H1 (cell line): ENCODE measurements around the gene USP3. TPM values are rescaled to one million over a fixed set of nuclear protein-coding genes. Genes with fewer than 3 reads are reported as not detected.

ENCODE experiments used
- CTCF ChIA-PET: fragments of 300-600 bp; sonication (Branson Sonifier 250); formaldehyde crosslinking; loops from one replicate; lab custom pipeline; 2021; ENCODE audit not compliant: partially characterized antibody; lab: Charles Lee
- POLR2A ChIA-PET: fragments of 300-600 bp; sonication (Branson Sonifier 250); formaldehyde crosslinking; loops from one replicate; lab custom pipeline; 2021; ENCODE audit warnings: inconsistent platforms; ENCODE audit not compliant: partially characterized antibody; lab: Charles Lee
- DNase-seq, 2 experiments: peaks; one replicate each; pipeline versions ENCODE4 v3.0.0 to v3.0.0-alpha.2; 2010 to 2022; ENCODE audit warnings: low spot score in 2 of 2, low read depth in 1 of 2, mixed read lengths in 1 of 2
- FAIRE-seq: peaks from 2 replicates; lab custom pipeline; 2011; peaks lifted over from hg19 to GRCh38; lab: Jason Lieb, UNC
- H2AFZ ChIP-seq: 2 replicates; pipeline ENCODE4 v1.8.1; 2012; ENCODE audit warnings: low read length, inconsistent platforms
- H2AK5ac ChIP-seq: 2 replicates; pipeline ENCODE4 v1.6.1; 2013; ENCODE audit warnings: low read depth, low read length
- H2BK120ac ChIP-seq: replicated peaks from 2 replicates; pipeline ENCODE3; 2013; ENCODE audit warnings: low read depth, low read length, inconsistent platforms
- H2BK12ac ChIP-seq: 2 replicates; pipeline ENCODE4 v1.6.1; 2013; ENCODE audit warnings: low read depth, low read length
- H2BK15ac ChIP-seq: 2 replicates; pipeline ENCODE4 v1.6.1; 2013; ENCODE audit warnings: low read length
- H2BK20ac ChIP-seq: 2 replicates; pipeline ENCODE4 v1.6.1; 2013; ENCODE audit warnings: low read length
- H2BK5ac ChIP-seq: 2 replicates; pipeline ENCODE4 v1.6.1; 2013; ENCODE audit warnings: low read depth, low read length
- H3K14ac ChIP-seq: 2 replicates; pipeline ENCODE4 v1.6.1; 2013; ENCODE audit warnings: inconsistent platforms; ENCODE audit not compliant: insufficient read length
- H3K18ac ChIP-seq: 2 replicates; pipeline ENCODE4 v1.6.1; 2013; ENCODE audit warnings: low read length; ENCODE audit errors: extremely low read depth
- H3K23ac ChIP-seq: 2 replicates; pipeline ENCODE4 v1.6.1; 2013; ENCODE audit warnings: inconsistent platforms; ENCODE audit not compliant: insufficient read length
- H3K23me2 ChIP-seq: 2 replicates; pipeline ENCODE4 v1.6.1; 2013; ENCODE audit warnings: low read depth, low read length
- H3K27ac ChIP-seq: 2 replicates; pipeline ENCODE4 v1.6.1; 2011; ENCODE audit warnings: low read depth, low read length, inconsistent platforms
- H3K27me3 ChIP-seq, 4 experiments: replicated peaks in 1 of 4; 1 replicate in 1 of 4; 2 replicates in 3 of 4; pipeline versions ENCODE4 v1.6.1 to v1.8.1; 2011 to 2013; ENCODE audit warnings: low read length in 3 of 4, mild to moderate bottlenecking in 3 of 4, inconsistent platforms in 2 of 4, mixed read lengths in 2 of 4, moderate library complexity in 1 of 4; ENCODE audit not compliant: control insufficient read depth in 3 of 4, insufficient read depth in 3 of 4; ENCODE audit errors: extremely low read depth in 1 of 4
- H3K36me3 ChIP-seq, 4 experiments: 2 replicates each; pipeline versions ENCODE4 v1.6.1 to v1.8.1; 2011 to 2013; ENCODE audit warnings: mild to moderate bottlenecking in 4 of 4, low read length in 3 of 4, moderate library complexity in 2 of 4, control low read depth in 1 of 4, inconsistent platforms in 1 of 4; ENCODE audit not compliant: insufficient read depth in 4 of 4, control insufficient read depth in 2 of 4
- H3K4ac ChIP-seq: replicated peaks from 2 replicates; pipeline ENCODE3; 2013; ENCODE audit warnings: low read length, low read depth, mixed read lengths, inconsistent platforms; ENCODE audit not compliant: insufficient read length
- H3K4me1 ChIP-seq, 4 experiments: replicated peaks in 1 of 4; 1 replicate in 1 of 4; 2 replicates in 3 of 4; pipeline versions ENCODE4 v1.6.1 to v1.8.1; 2011 to 2013; ENCODE audit warnings: low read length in 3 of 4, inconsistent platforms in 2 of 4, mixed read lengths in 1 of 4; ENCODE audit not compliant: insufficient read depth in 4 of 4, control insufficient read depth in 3 of 4
- H3K4me2 ChIP-seq, 2 experiments: 2 replicates each; pipeline versions ENCODE4 v1.6.1 to v1.8.1; 2011 to 2013; ENCODE audit warnings: low read depth in 2 of 2, low read length in 2 of 2, control low read depth in 1 of 2, inconsistent platforms in 1 of 2, mild to moderate bottlenecking in 1 of 2; ENCODE audit not compliant: insufficient read depth in 1 of 2
- H3K4me3 ChIP-seq, 4 experiments: fragments of 200-600, 300-600 bp in 1 of 4; sonication (generic), shearing (Covaris generic), sonication (Bioruptor Twin) in 1 of 4; 2 replicates each; pipeline versions ENCODE4 v1.5.1 to v1.8.1; 2011 to 2016; ENCODE audit warnings: low read length in 4 of 4, low read depth in 3 of 4, control low read depth in 2 of 4, inconsistent platforms in 2 of 4, mild to moderate bottlenecking in 2 of 4, mixed read lengths in 1 of 4, moderate library complexity in 1 of 4; ENCODE audit not compliant: insufficient read depth in 2 of 4; ENCODE audit errors: extremely low read depth in 1 of 4
- H3K56ac ChIP-seq: replicated peaks from 2 replicates; pipeline ENCODE3; 2013; ENCODE audit warnings: low read depth, mild to moderate bottlenecking, mixed read lengths, low read length, inconsistent platforms; ENCODE audit not compliant: insufficient read length
- H3K79me1 ChIP-seq: 2 replicates; pipeline ENCODE4 v1.6.1; 2013; ENCODE audit warnings: low read depth, low read length, control low read depth
- H3K79me2 ChIP-seq, 2 experiments: 2 replicates each; pipeline versions ENCODE4 v1.6.1 to v1.8.1; 2012 to 2013; ENCODE audit warnings: low read length in 2 of 2, mild to moderate bottlenecking in 2 of 2, inconsistent platforms in 1 of 2; ENCODE audit not compliant: insufficient read depth in 2 of 2, control insufficient read depth in 1 of 2
- H3K9ac ChIP-seq, 4 experiments: replicated peaks in 1 of 4; 1 replicate in 1 of 4; 2 replicates in 3 of 4; pipeline versions ENCODE4 v1.6.1 to v1.8.1; 2011 to 2013; ENCODE audit warnings: low read depth in 3 of 4, low read length in 3 of 4, control low read depth in 2 of 4, mild to moderate bottlenecking in 2 of 4, moderate library complexity in 2 of 4, inconsistent platforms in 1 of 4; ENCODE audit errors: extremely low read depth in 1 of 4
- H3K9me3 ChIP-seq, 2 experiments: 2 replicates each; pipeline versions ENCODE4 v1.6.1 to v1.8.1; 2012 to 2013; ENCODE audit warnings: mild to moderate bottlenecking in 2 of 2, moderate library complexity in 2 of 2, control low read depth in 1 of 2, inconsistent platforms in 1 of 2, low read depth in 1 of 2, low read length in 1 of 2, mixed read lengths in 1 of 2; ENCODE audit not compliant: insufficient read depth in 2 of 2
- H4K20me1 ChIP-seq, 2 experiments: replicated peaks in 1 of 2; 2 replicates each; pipeline versions ENCODE3 to v1.8.1; 2011 to 2013; ENCODE audit warnings: inconsistent platforms in 2 of 2, low read length in 2 of 2, mild to moderate bottlenecking in 1 of 2; ENCODE audit not compliant: insufficient read depth in 2 of 2, control insufficient read depth in 1 of 2
- H4K5ac ChIP-seq: 2 replicates; pipeline ENCODE4 v1.6.1; 2013; ENCODE audit warnings: low read length, low read depth, mixed read lengths, inconsistent platforms; ENCODE audit not compliant: insufficient read length
- H4K8ac ChIP-seq: 2 replicates; pipeline ENCODE4 v1.8.0; 2013; ENCODE audit warnings: mild to moderate bottlenecking, moderate library complexity, low read length, inconsistent platforms; ENCODE audit not compliant: insufficient read depth; ENCODE audit errors: extremely low read depth
- H4K91ac ChIP-seq: replicated peaks from 2 replicates; pipeline ENCODE3; 2013; ENCODE audit warnings: low read length, mixed read lengths, inconsistent platforms; ENCODE audit not compliant: insufficient read length
- BCL11A ChIP-seq, 2 experiments: IDR thresholded peaks; one replicate each; pipeline ENCODE4 v1.6.1; 2011; ENCODE audit warnings: low read depth in 2 of 2, low read length in 2 of 2, mild to moderate bottlenecking in 2 of 2
- EGR1 ChIP-seq: IDR thresholded peaks from 2 replicates; pipeline ENCODE4 v1.6.1; 2011; ENCODE audit warnings: low read depth, low read length, borderline replicate concordance
- GABPA ChIP-seq: IDR thresholded peaks from 2 replicates; pipeline ENCODE4 v1.6.1; 2011; ENCODE audit warnings: mild to moderate bottlenecking, low read length, moderate library complexity, borderline replicate concordance; ENCODE audit not compliant: insufficient read depth
- KDM1A ChIP-seq: fragments of 200-600, 300-600 bp; sonication (generic); IDR thresholded peaks from 2 replicates; pipeline ENCODE4 v1.7.1; 2016; ENCODE audit warnings: mild to moderate bottlenecking, low read length, borderline replicate concordance
- MAFK ChIP-seq: IDR thresholded peaks from 2 replicates; pipeline ENCODE4 v1.6.1; 2012; ENCODE audit warnings: low read depth, mild to moderate bottlenecking, improper control_type of control experiment, low read length
- POLR2A ChIP-seq, 2 experiments: IDR thresholded peaks; 1 replicate in 1 of 2; 2 replicates in 1 of 2; pipeline ENCODE4 v1.6.1; 2011; ENCODE audit warnings: low read depth in 2 of 2, low read length in 2 of 2, mild to moderate bottlenecking in 2 of 2; ENCODE audit errors: control extremely low read depth in 1 of 2
- RBBP5 ChIP-seq: IDR thresholded peaks from 2 replicates; pipeline ENCODE4 v1.7.1; 2012; ENCODE audit warnings: low read depth, mild to moderate bottlenecking, inconsistent platforms, low read length, moderate library complexity, borderline replicate concordance
- polyA plus RNA-seq, 7 experiments: library from polyadenylated mRNA; depleted of rRNA in 3 of 7; stranded (reverse) in 5 of 7; unstranded in 2 of 7; fragments of >200 nt in 5 of 7; fragments of 200-250 nt in 2 of 7; gene quantifications; 1 replicate in 5 of 7; 2 replicates in 1 of 7; 4 replicates in 1 of 7; pipeline versions ENCODE4 v1.2.1 to v1.2.3, GENCODE V29; 2011 to 2013; ENCODE audit warnings: missing spikeins in 2 of 7, mixed read lengths in 2 of 7
- total RNA-seq: library from RNA; stranded (reverse); fragmentation: NEBNext Ultra II Directional; extraction: Animal tissue kit (Norgen Biotek cat#: 25700); gene quantifications from 2 replicates; pipeline ENCODE4 v1.2.1, GENCODE V29; 2021

The USP3 gene
- total and polyA plus RNA-seq, 2 of the 8 experiments (the other 6 are each of a cell fraction or from before 2014, with no cell fraction given) = 15.5 to 16.2 TPM

DNA sequence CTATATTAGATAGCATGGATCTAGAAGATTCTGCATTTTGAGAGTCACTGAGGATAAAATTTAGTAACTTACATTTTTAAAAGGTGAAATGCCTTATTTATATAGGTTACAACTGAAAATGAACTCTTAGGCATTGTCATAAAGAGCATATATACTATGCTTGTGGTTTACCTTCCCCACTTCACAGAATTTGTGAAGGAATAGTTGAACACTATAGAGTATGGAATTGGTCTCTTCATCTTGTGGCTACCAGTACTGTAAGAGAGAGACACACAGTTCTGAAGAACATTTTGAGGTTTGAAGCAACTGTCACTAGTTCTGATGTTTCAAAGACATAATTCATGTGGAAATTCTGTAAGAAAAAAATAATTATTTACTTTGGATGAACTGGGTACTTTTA, 51.1 kb downstream of the USP3 start:
- no peak overlapping the region for H3K18ac ChIP-seq
- no peak overlapping the region for H3K23ac ChIP-seq
- H2BK20ac ChIP-seq = no peak overlapping the region
- no peaks in the 10 kb centered on the region for H4K20me1 ChIP-seq
- DNase-seq (no peak), FAIRE-seq (no peak)
- H3K4me3 ChIP-seq = no peak overlapping the region
- H3K9me3 ChIP-seq = no peaks in the 10 kb centered on the region
- H3K27ac ChIP-seq = no peak overlapping the region
- ChIA-PET POLR2A (no interaction called here), CTCF (interaction anchor here (1.4 kb wide), 1 partner anchor 9 kb away, joined by 5 read pairs; no protein-coding TSS in a partner anchor)
- no peak overlapping the region for H4K91ac ChIP-seq
- no peak overlapping the region for H2BK12ac ChIP-seq
- H3K9ac ChIP-seq = no peak overlapping the region
- no peak overlapping the region for H3K4me2 ChIP-seq
- no peaks in the 10 kb centered on the region for H3K36me3 ChIP-seq
- no peak overlapping the region for H2AK5ac ChIP-seq
- no peak overlapping the region for H2BK15ac ChIP-seq
- no peaks in the 10 kb centered on the region for H3K23me2 ChIP-seq
- no peaks in the 10 kb centered on the region for H3K79me2 ChIP-seq
- H3K56ac ChIP-seq = no peak overlapping the region
- H3K79me1 ChIP-seq = no peaks in the 10 kb centered on the region
- no peak overlapping the region for H4K5ac ChIP-seq
- H2BK120ac ChIP-seq = no peak overlapping the region
- H3K14ac ChIP-seq = no peak overlapping the region
- no peak overlapping the region for H4K8ac ChIP-seq
- no peak overlapping the region for H3K4ac ChIP-seq
- no peak overlapping the region for H2BK5ac ChIP-seq
- H3K27me3 ChIP-seq = no peaks in the 10 kb centered on the region
- H2AFZ ChIP-seq = no peak overlapping the region
- H3K4me1 ChIP-seq = peaks cover 0 to 9% (median 7%) of the 10 kb centered on the region in 4 experiments; a peak in 5 of 7 replicates
- TF ChIP-seq RBBP5 (no peak), EGR1 (no peak), KDM1A (no peak), POLR2A (IDR thresholded peaks at IDR 0.05; ENCODE audit: control extremely low read depth in 1 of 2, low read depth in 2 of 2, low read length in 2 of 2) (no peak), BCL11A (IDR thresholded peaks at IDR 0.05; ENCODE audit: low read depth in 2 of 2, low read length in 2 of 2) (no peak), GABPA (no peak), MAFK (no peak)
